ENCODE data around the gene KRT6A. TPM values are rescaled to one million over a fixed set of nuclear protein-coding genes. Genes with fewer than 3 reads are reported as not detected.
A peak's percentile ranks its signal among the peaks of the same experiment; 100 is the strongest.

The KRT6A gene
- total and polyA plus RNA-seq, 2 of the 8 experiments (the other 6 are each of a cell fraction or from before 2014, with no cell fraction given) = 0.11 TPM; not detected in 1

- Histone ChIP-seq H2BK120ac (replicated peaks; ENCODE audit: low read depth, low read length) (no peak overlapping the region), H4K8ac (ENCODE audit: extremely low read depth, insufficient read depth, low read length) (no peak overlapping the region), H3K36me3 (ENCODE audit: control insufficient read depth in 2 of 4, insufficient read depth in 4 of 4, low read length in 3 of 4) (no peaks in the 10 kb centered on the region), H2AFZ (ENCODE audit: low read length) (no peak overlapping the region), H2BK12ac (ENCODE audit: low read depth, low read length) (no peak overlapping the region), H3K27me3 (replicated peaks in 1 of 4; ENCODE audit: control insufficient read depth in 3 of 4, extremely low read depth in 1 of 4, insufficient read depth in 3 of 4, low read length in 3 of 4) (no peaks in the 10 kb centered on the region), H2BK5ac (ENCODE audit: low read depth, low read length) (peak overlapping the region; percentile 71; the same call in 1 of the 2 replicates), H2BK20ac (ENCODE audit: low read length) (no peak overlapping the region), H3K4me3 (ENCODE audit: extremely low read depth in 1 of 4, insufficient read depth in 2 of 4, low read depth in 3 of 4, low read length in 4 of 4) (no peak overlapping the region), H4K20me1 (replicated peaks in 1 of 2; ENCODE audit: control insufficient read depth in 1 of 2, insufficient read depth in 2 of 2, low read length in 2 of 2) (no peaks in the 10 kb centered on the region), H3K23ac (ENCODE audit: insufficient read length) (no peak overlapping the region), H3K56ac (replicated peaks; ENCODE audit: insufficient read length, low read depth, low read length) (no peak overlapping the region), H3K18ac (ENCODE audit: extremely low read depth, low read length) (no peak overlapping the region), H3K14ac (ENCODE audit: insufficient read length) (no peak overlapping the region), H3K79me2 (ENCODE audit: control insufficient read depth in 1 of 2, insufficient read depth in 2 of 2, low read length in 2 of 2) (no peaks in the 10 kb centered on the region), H4K5ac (ENCODE audit: insufficient read length, low read depth, low read length) (no peak overlapping the region), H3K23me2 (ENCODE audit: low read depth, low read length) (no peaks in the 10 kb centered on the region; the same call in 1 of the 2 replicates), H3K4ac (replicated peaks; ENCODE audit: insufficient read length, low read depth, low read length) (no peak overlapping the region), H2BK15ac (ENCODE audit: low read length) (no peak overlapping the region), H3K4me1 (replicated peaks in 1 of 4; ENCODE audit: control insufficient read depth in 3 of 4, insufficient read depth in 4 of 4, low read length in 3 of 4) (no peaks in the 10 kb centered on the region), H2AK5ac (ENCODE audit: low read depth, low read length) (no peak overlapping the region), H3K9me3 (ENCODE audit: insufficient read depth in 2 of 2, low read depth in 1 of 2, low read length in 1 of 2) (peaks cover 0 to 2% of the 10 kb centered on the region in 2 experiments; a peak in 1 of 4 replicates), H3K9ac (replicated peaks in 1 of 4; ENCODE audit: extremely low read depth in 1 of 4, low read depth in 3 of 4, low read length in 3 of 4) (no peak overlapping the region), H3K27ac (ENCODE audit: low read depth, low read length) (no peak overlapping the region), H3K4me2 (ENCODE audit: insufficient read depth in 1 of 2, low read depth in 2 of 2, low read length in 2 of 2) (no peak overlapping the region), H3K79me1 (ENCODE audit: low read depth, low read length) (no peaks in the 10 kb centered on the region), H4K91ac (replicated peaks; ENCODE audit: insufficient read length, low read length) (no peak overlapping the region)
- WGBS, 2 experiments (ENCODE audit: extremely low coverage in 1 of 2, insufficient coverage in 1 of 2, insufficient read length in 1 of 2, insufficient replicate concordance in 2 of 2, low coverage in 1 of 2, low lambda C conversion rate in 2 of 2, missing lambda C conversion rate in 1 of 2) = 81% methylated on average over 15 of the region's 15 CpGs; no CpG with 5 or more reads in 1 of the 2 experiments
- DNase-seq (ENCODE audit: low read depth in 1 of 2, low spot score in 2 of 2) (peak in 1 of 2 experiments; percentile 16), FAIRE-seq (no peak)
- POLR2A ChIA-PET (ENCODE audit: partially characterized antibody) = no interaction called here
- CTCF ChIA-PET (ENCODE audit: partially characterized antibody) = interaction anchor here (0.7 to 4.5 kb wide), 12 partner anchors 9 to 363 kb away, joined by 3 to 29 read pairs (median 3); no protein-coding TSS in a partner anchor
- TF ChIP-seq JUN (IDR thresholded peaks at IDR 0.05; ENCODE audit: low read depth, low read length) (no peak), SRF (IDR thresholded peaks at IDR 0.05; ENCODE audit: low read depth, low read length) (no peak), SIX5 (IDR thresholded peaks at IDR 0.05; ENCODE audit: low read depth, low read length) (no peak), TCF12 (IDR thresholded peaks at IDR 0.05; ENCODE audit: low read depth, low read length) (no peak), CHD2 (IDR thresholded peaks at IDR 0.05; ENCODE audit: low read length) (no peak), RBBP5 (IDR thresholded peaks at IDR 0.05; ENCODE audit: borderline replicate concordance, low read depth, low read length) (no peak), BCL11A (IDR thresholded peaks at IDR 0.05; ENCODE audit: low read depth in 2 of 2, low read length in 2 of 2) (no peak), CBX5 (IDR thresholded peaks at IDR 0.05; ENCODE audit: low read depth, low read length) (no peak), YY1 (IDR thresholded peaks at IDR 0.05; ENCODE audit: low read depth, low read length) (no peak), KDM5A (IDR thresholded peaks at IDR 0.05; ENCODE audit: low read length) (no peak), SAP30 (IDR thresholded peaks at IDR 0.05; ENCODE audit: insufficient read depth, insufficient replicate concordance, low read length) (no peak), POLR2A (IDR thresholded peaks at IDR 0.05; ENCODE audit: control extremely low read depth in 1 of 2, low read depth in 2 of 2, low read length in 2 of 2) (no peak)
- TF ChIP-seq, protein P1, sequence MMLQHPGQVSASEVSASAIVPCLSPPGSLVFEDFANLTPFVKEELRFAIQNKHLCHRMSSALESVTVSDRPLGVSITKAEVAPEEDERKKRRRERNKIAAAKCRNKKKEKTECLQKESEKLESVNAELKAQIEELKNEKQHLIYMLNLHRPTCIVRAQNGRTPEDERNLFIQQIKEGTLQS (IDR thresholded peaks at IDR 0.05; ENCODE audit: insufficient read depth, low read depth, low read length) = no peak
Observed at GRCh38 chr12:52515927-52516831, 23.1 kb upstream of the KRT6A start.
